Endothelial cell of umbilical vein (primary cell): ENCODE results near the gene DHRS9.
"Not testable (repeated sequence)": the region's sequence is repeated elsewhere in the genome, so short reads cannot be mapped to it uniquely, and the experiment has no call there.

Experiments
- CTCF ChIP-seq, 2 donors: IDR thresholded peaks; 1 replicate in 1 of 2; 2 replicates in 1 of 2; pipeline ENCODE4 v1.5.1; 2011; ENCODE audit warnings: low read length in 2 of 2, mild to moderate bottlenecking in 2 of 2, moderate library complexity in 2 of 2, control low read depth in 1 of 2, inconsistent platforms in 1 of 2, low read depth in 1 of 2; ENCODE audit not compliant: insufficient read depth in 1 of 2; ENCODE audit errors: extremely low read depth in 1 of 2
- JUN ChIP-seq: IDR thresholded peaks from 2 replicates; pipeline ENCODE4 v1.6.1; 2011; ENCODE audit warnings: borderline replicate concordance, low read depth; ENCODE audit not compliant: insufficient read length, insufficient read depth

- TF ChIP-seq CTCF (IDR thresholded peaks at IDR 0.05; ENCODE audit: extremely low read depth in 1 of 2, insufficient read depth in 1 of 2, low read depth in 1 of 2, low read length in 2 of 2); JUN: not testable (repeated sequence)
Observed at GRCh38 chr2:169134272-169134671, 64.9 kb downstream of the DHRS9 start.
